Caco-2 (cell line): ENCODE results near the gene NCAM2. TPM values are rescaled to one million over a fixed set of nuclear protein-coding genes. Genes with fewer than 3 reads are reported as not detected.
"Not testable (repeated sequence)": the region's sequence is repeated elsewhere in the genome, so short reads cannot be mapped to it uniquely, and the experiment has no call there.

ENCODE experiments used
- BruUV-seq: library from RNA; stranded (reverse); fragments of 400-500 nt; replicated peaks from 2 replicates; lab custom pipeline; 2021; lab: Mats Ljungman, UMichigan
- CTCF ChIA-PET: fragments of 300-600 bp; sonication (Branson Sonifier 250); formaldehyde crosslinking; loops from one replicate; lab custom pipeline; 2022; ENCODE audit warnings: antibody characterized with exemption; lab: Charles Lee
- POLR2A ChIA-PET: fragments of 300-600 bp; sonication (Branson Sonifier 250); formaldehyde crosslinking; loops from one replicate; lab custom pipeline; 2022; ENCODE audit warnings: antibody characterized with exemption; lab: Charles Lee
- DNase-seq, 2 experiments: peaks; one replicate each; pipeline versions ENCODE4 v3.0.0 to v3.0.0-alpha.2; 2020 to 2022
- H3K27me3 ChIP-seq: replicated peaks from 2 replicates; pipeline ENCODE4 v1.6.0; 2011; ENCODE audit warnings: low read length; ENCODE audit not compliant: control insufficient read depth, insufficient read depth
- H3K36me3 ChIP-seq: 2 replicates; pipeline ENCODE4 v1.5.1; 2011; ENCODE audit warnings: low read length; ENCODE audit not compliant: control insufficient read depth, insufficient read depth
- H3K4me1 ChIP-seq: fragments of 250-450 bp; sonication (Bioruptor Pico); 2 replicates; pipeline ENCODE4 v1.5.1; 2020; ENCODE audit warnings: mild to moderate bottlenecking
- H3K4me3 ChIP-seq: 2 replicates; pipeline ENCODE4 v1.5.1; 2011; ENCODE audit warnings: low read depth, mild to moderate bottlenecking, control low read depth, low read length
- H3K9me3 ChIP-seq: fragments of 250-450 bp; sonication (Bioruptor Pico); 2 replicates; pipeline ENCODE4 v1.5.1; 2020; ENCODE audit warnings: mild to moderate bottlenecking, moderate library complexity
- H3K27ac Mint-ChIP-seq: one replicate; pipeline ENCODE4 v1.8.0; 2022; ENCODE audit warnings: mixed read lengths; ENCODE audit not compliant: unreplicated experiment
- H3K27me3 Mint-ChIP-seq: one replicate; pipeline ENCODE4 v1.8.0; 2022; ENCODE audit warnings: mixed read lengths; ENCODE audit not compliant: insufficient read depth, unreplicated experiment
- H3K36me3 Mint-ChIP-seq: one replicate; pipeline ENCODE4 v1.8.0; 2022; ENCODE audit warnings: mild to moderate bottlenecking, mixed read lengths; ENCODE audit not compliant: insufficient read depth, unreplicated experiment
- H3K4me1 Mint-ChIP-seq: one replicate; pipeline ENCODE4 v1.8.0; 2022; ENCODE audit warnings: low read depth, mixed read lengths; ENCODE audit not compliant: unreplicated experiment
- H3K4me3 Mint-ChIP-seq: one replicate; pipeline ENCODE4 v1.8.0; 2022; ENCODE audit warnings: mild to moderate bottlenecking, moderate library complexity, mixed read lengths; ENCODE audit not compliant: unreplicated experiment
- H3K9me3 Mint-ChIP-seq: one replicate; pipeline ENCODE4 v1.8.0; 2022; ENCODE audit warnings: mixed read lengths; ENCODE audit not compliant: unreplicated experiment
- intact Hi-C: fragments of 100-400 bp; cut with micrococcal nuclease; formaldehyde crosslinking; loops from one replicate; pipeline ENCODE4 v1.10.0; 2022; ENCODE audit not compliant: unreplicated experiment
- total RNA-seq: library from RNA; stranded (reverse); gene quantifications from 2 replicates; pipeline ENCODE4 v1.2.3, GENCODE V29; 2022
- TF ChIP-seq, protein P1 (sequence below), 2 experiments: fragments of 200-600 bp in 1 of 2; IDR thresholded peaks; 1 replicate in 1 of 2; 2 replicates in 1 of 2; pipeline versions ENCODE4 v1.5.1 to v1.8.0; 2011 to 2022; ENCODE audit warnings: antibody characterized with exemption in 1 of 2, control low read depth in 1 of 2, inconsistent platforms in 1 of 2, low read depth in 1 of 2, low read length in 1 of 2, mild to moderate bottlenecking in 1 of 2, moderate library complexity in 1 of 2; ENCODE audit not compliant: insufficient read depth in 1 of 2, severe bottlenecking in 1 of 2, unreplicated experiment in 1 of 2

NCAM2 gene
- total RNA-seq, 1 experiment from 2014 or later, result not detected

DNA sequence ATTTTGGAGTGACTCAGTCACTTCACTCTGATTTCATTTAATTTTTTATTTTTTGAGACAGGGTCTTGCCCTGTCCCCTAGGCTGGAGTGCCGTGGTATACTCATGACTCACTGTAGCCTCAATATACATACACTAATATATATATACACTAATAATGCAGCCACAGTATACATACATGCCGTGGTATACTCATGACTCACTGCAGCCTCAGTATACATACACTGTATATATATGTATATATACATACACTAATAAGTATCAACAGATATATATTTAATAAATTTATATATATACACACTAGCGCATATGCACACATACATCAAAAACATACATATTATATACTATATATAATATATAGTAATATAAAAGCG is 149.2 kb downstream of the NCAM2 start:
- Histone ChIP-seq H3K27me3 (no peaks in the 10 kb centered on the region), H3K9me3 (no peaks in the 10 kb centered on the region), H3K36me3 (no peaks in the 10 kb centered on the region), H3K4me1 (no peaks in the 10 kb centered on the region), H3K4me3 (no peak overlapping the region)
- intact Hi-C loops, result no loop called here
- no TSS peak for BruUV-seq
- Mint-ChIP-seq H3K9me3 (no peaks in the 10 kb centered on the region), H3K27ac (no peak overlapping the region), H3K4me3 (no peak overlapping the region), H3K27me3 (no peaks in the 10 kb centered on the region), H3K36me3 (no peaks in the 10 kb centered on the region), H3K4me1 (no peaks in the 10 kb centered on the region)
- POLR2A ChIA-PET, result no interaction called here
- TF ChIP-seq, protein P1, sequence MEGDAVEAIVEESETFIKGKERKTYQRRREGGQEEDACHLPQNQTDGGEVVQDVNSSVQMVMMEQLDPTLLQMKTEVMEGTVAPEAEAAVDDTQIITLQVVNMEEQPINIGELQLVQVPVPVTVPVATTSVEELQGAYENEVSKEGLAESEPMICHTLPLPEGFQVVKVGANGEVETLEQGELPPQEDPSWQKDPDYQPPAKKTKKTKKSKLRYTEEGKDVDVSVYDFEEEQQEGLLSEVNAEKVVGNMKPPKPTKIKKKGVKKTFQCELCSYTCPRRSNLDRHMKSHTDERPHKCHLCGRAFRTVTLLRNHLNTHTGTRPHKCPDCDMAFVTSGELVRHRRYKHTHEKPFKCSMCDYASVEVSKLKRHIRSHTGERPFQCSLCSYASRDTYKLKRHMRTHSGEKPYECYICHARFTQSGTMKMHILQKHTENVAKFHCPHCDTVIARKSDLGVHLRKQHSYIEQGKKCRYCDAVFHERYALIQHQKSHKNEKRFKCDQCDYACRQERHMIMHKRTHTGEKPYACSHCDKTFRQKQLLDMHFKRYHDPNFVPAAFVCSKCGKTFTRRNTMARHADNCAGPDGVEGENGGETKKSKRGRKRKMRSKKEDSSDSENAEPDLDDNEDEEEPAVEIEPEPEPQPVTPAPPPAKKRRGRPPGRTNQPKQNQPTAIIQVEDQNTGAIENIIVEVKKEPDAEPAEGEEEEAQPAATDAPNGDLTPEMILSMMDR (IDR thresholded peaks at IDR 0.05; ENCODE audit: insufficient read depth in 1 of 2, low read depth in 1 of 2, low read length in 1 of 2, severe bottlenecking in 1 of 2, unreplicated experiment in 1 of 2), result no peak
- CTCF ChIA-PET, result no interaction called here
- DNase-seq, result no peak

GRCh38 chr21:21148009-21148408 is 149.8 kb downstream of the NCAM2 start:
- no peak overlapping the region for H3K27ac Mint-ChIP-seq
- ChIA-PET CTCF (no interaction called here), POLR2A (no interaction called here)
- no peak for DNase-seq
- H3K27me3 Mint-ChIP-seq, result no peaks in the 10 kb centered on the region
- intact Hi-C loops, result no loop called here
- H3K9me3 Mint-ChIP-seq, result no peaks in the 10 kb centered on the region
- no peak overlapping the region for H3K4me3 Mint-ChIP-seq
- BruUV-seq, result no TSS peak
- TF ChIP-seq, protein P1 (IDR thresholded peaks at IDR 0.05; ENCODE audit: insufficient read depth in 1 of 2, low read depth in 1 of 2, low read length in 1 of 2, severe bottlenecking in 1 of 2, unreplicated experiment in 1 of 2), result no peak
- Histone ChIP-seq H3K4me3 (no peak overlapping the region), H3K36me3 (no peaks in the 10 kb centered on the region), H3K9me3 (no peaks in the 10 kb centered on the region), H3K27me3 (no peaks in the 10 kb centered on the region), H3K4me1 (no peaks in the 10 kb centered on the region)
- H3K4me1 Mint-ChIP-seq, result no peaks in the 10 kb centered on the region
- no peaks in the 10 kb centered on the region for H3K36me3 Mint-ChIP-seq

DNA sequence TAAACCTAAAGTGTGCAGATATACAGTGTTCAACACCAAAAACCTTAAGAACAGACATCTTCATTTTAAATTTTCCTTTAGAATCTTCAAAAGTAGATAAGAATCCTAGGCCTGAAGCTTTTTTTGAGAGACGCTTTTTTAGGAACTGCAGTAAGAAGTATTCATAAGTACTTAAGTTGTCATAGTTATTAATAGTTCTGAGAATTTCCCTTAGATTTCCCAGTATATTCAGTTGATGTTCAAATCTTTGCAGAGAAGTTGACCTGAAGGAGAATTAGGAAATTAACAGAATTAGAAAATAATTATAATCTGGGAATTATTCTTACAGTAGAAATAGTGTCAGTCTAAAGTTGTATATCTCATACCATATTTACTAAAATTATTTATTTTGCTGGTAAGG is 150.3 kb downstream of the NCAM2 start:
- POLR2A ChIA-PET, result no interaction called here

DNA sequence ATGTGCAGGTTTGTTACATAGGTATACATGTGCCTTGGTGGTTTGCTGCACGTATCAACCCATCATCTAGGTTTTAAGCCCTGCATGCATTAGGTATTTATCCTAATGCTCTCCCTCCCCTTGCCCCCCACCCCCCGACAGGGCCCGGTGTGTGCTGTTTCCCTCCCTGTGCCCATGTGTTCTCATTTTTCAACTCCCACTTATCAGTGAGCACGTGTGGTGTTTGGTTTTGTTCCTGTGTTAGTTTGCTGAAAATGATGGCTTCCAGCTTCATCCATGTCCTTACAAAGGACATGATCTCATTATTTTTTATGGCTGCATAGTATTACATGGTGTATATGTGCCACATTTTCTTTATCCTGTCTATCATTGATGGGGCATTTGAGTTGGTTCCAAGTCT is 151.2 kb downstream of the NCAM2 start:
- H3K9me3 ChIP-seq, H3K27me3 ChIP-seq, H3K4me1 ChIP-seq, BruUV-seq, H3K4me3 Mint-ChIP-seq, H3K27ac Mint-ChIP-seq, H3K4me3 ChIP-seq, H3K9me3 Mint-ChIP-seq, intact Hi-C loops, H3K36me3 Mint-ChIP-seq, POLR2A ChIA-PET, H3K27me3 Mint-ChIP-seq, H3K4me1 Mint-ChIP-seq, CTCF ChIA-PET, H3K36me3 ChIP-seq, DNase-seq: not testable (repeated sequence)

More for the DNA sequence above, 150.3 kb downstream of the NCAM2 start:
- Mint-ChIP-seq H3K27ac (no peak overlapping the region), H3K4me1 (no peaks in the 10 kb centered on the region), H3K36me3 (no peaks in the 10 kb centered on the region), H3K4me3 (no peak overlapping the region), H3K27me3 (no peaks in the 10 kb centered on the region), H3K9me3 (no peaks in the 10 kb centered on the region)
- no peak for DNase-seq
- TF ChIP-seq, protein P1 (IDR thresholded peaks at IDR 0.05; ENCODE audit: insufficient read depth in 1 of 2, low read depth in 1 of 2, low read length in 1 of 2, severe bottlenecking in 1 of 2, unreplicated experiment in 1 of 2), result no peak
- Histone ChIP-seq H3K9me3 (no peaks in the 10 kb centered on the region), H3K4me1 (no peaks in the 10 kb centered on the region), H3K36me3 (no peaks in the 10 kb centered on the region), H3K27me3 (no peaks in the 10 kb centered on the region), H3K4me3 (no peak overlapping the region)
- intact Hi-C loops, result no loop called here
- CTCF ChIA-PET, result no interaction called here
- BruUV-seq, result no TSS peak
